Activated T-helper 9 cell treated with anti-CD3 and anti-CD28 coated beads, Interleukin-2, amount 50 U/mL, for 16 hours (primary cell): ENCODE data around the gene ZBTB8A.
"Not testable (repeated sequence)": the region's sequence is repeated elsewhere in the genome, so short reads cannot be mapped to it uniquely, and the experiment has no call there.

ENCODE experiments used
- DNase-seq: peaks from one replicate; pipeline ENCODE4 v3.0.0-alpha.2; 2020; ENCODE audit warnings: low read depth

The ZBTB8A gene

GRCh38 chr1:32622205-32622604, 83.0 kb downstream of the ZBTB8A start:
- DNase-seq: no peak

DNA sequence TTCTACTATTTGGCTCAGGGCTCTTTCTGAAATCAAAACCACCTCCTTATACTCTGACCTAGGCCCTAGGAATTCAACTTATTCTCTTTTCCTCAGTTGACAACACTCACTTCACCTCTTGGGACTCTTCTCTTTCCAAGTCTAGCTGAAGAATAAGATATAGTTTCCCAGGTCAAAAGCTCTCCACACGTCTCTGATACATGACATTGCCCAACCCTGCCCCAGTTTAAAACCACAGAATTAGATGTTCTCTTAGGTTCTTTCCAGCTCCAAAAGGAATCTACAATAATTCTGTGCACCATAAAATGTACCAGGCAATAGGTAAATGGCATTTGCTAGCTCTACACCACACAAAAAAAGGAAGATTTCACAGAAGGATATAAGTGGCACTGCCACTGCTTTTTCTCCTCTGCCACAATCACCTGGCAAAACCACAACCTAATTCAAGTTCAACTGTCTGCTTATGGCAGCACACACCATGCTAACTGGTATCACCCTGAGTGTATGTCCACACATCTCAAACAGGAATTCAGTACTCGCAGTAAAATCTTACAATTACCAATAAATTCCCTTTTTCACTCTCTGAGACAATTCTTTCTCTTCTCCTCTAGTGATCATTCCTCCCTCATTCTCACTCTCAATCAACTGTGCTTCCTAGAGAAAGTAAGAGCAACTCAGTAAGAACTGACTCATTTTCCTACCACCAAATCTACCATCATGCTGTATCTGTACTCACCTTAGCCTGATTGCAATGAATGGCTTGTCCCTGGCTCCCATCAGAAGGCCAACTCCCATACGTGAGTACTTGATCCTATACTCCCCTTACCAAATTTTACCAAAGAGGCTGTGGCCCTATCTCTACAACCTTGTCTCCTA, 83.8 kb downstream of the ZBTB8A start:
- no peak for DNase-seq

GRCh38 chr1:32623775-32624174, 84.5 kb downstream of the ZBTB8A start:
- DNase-seq: no peak

GRCh38 chr1:32626176-32626575, 86.9 kb downstream of the ZBTB8A start:
- DNase-seq: no peak

GRCh38 chr1:32627596-32628162, 88.5 kb downstream of the ZBTB8A start:
- no peak for DNase-seq

DNA sequence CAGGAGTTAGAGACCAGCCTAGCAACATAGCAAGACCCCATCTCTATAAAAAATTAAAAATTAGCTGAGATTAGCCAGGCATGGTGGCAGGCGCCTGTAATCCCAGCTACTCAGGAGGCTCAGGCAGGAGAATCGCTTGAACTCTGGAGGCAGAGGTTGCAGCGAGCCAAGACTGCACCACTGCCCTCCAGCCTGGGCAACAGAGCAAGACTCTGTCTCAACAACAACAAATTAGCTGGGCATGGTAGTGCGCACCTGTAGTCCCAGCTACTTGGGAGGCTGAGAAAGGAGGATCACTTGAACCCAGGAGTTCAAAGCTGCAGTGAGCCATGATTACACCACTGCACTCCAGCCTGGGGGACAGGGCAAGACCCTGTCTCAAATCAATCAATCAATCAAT, 90.9 kb downstream of the ZBTB8A start:
- not testable (repeated sequence) for DNase-seq

- DNase-seq: no peak
Measured at GRCh38 chr1:32632829-32633228, 93.6 kb downstream of the ZBTB8A start.

- DNase-seq: no peak
Measured at GRCh38 chr1:32635508-32636277, 96.5 kb downstream of the ZBTB8A start.

GRCh38 chr1:32636914-32637645, 97.9 kb downstream of the ZBTB8A start:
- no peak for DNase-seq

GRCh38 chr1:32639489-32640075, 100.4 kb downstream of the ZBTB8A start:
- no peak for DNase-seq

- DNase-seq: not testable (repeated sequence)
Measured at GRCh38 chr1:32642292-32642827, 103.1 kb downstream of the ZBTB8A start.

- DNase-seq: no peak
Measured at GRCh38 chr1:32644426-32644825, 105.2 kb downstream of the ZBTB8A start.

DNA sequence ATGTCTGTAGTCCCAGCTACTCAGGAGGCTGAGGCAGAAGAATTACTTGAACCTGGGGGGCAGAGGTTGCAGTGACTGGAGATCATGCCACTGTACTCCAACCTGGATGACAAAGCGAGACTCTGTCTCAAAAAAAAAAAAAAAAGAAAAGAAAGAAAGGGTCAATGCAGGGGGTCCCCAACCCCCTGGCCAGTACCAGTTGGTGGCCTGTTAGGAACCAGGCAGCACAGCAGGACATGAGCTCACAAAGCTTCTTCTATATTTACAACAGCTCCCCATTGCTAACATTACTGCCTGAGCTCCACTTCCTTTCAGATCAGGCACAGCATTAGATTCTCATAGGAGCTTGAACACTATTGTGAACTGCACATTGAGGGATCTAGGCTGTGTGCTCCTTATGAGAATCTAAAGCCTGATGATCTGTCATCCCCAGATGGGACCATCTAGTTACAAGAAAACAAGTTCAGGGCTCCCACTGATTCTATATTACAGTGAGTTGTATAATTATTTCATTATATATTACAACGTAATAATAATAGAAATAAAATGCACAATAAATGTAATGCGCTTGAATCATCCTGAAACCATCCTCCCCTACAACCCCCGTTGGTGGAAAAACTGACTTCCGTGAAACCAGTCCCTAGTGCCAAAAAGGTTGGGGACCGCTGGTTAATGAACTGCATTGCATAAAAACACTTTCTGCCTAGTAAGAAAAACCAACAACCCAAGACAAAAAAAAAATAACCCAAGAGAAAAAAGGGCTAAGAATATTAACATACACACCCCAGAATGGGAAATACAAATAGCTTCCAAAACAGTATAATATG, 108.3 kb downstream of the ZBTB8A start:
- DNase-seq: no peak

DNA sequence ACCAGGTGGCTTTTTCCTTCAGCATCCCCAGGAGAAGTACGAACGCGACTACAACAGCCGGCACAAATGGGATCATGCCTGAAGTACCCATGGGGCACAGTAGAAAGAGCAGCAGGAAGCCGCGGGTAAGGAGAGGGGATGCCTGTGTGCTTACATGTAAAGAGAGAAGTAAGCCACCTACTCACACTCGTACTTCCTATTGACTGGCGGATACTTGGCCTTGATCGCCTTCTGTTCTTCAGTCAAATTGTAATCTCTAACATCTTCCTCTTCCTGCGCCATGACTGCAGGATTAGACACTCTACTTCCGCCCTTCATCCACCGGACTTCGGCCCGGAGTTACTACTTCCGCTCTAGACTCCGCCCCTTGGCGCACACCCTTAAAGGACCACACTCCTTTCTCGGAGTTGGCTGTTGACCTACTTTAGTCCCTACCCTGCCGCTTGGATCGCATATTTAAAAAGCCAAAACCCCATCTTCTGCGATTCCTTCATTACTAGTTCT, 111.1 kb downstream of the ZBTB8A start, which contains the start of gene ZBTB8OS:
TSS of gene ZBTB8OS (minus strand) at position 303 of the 504 bp plus-strand sequence. CDS start at position 282, 21 bp downstream.
- peak; percentile 79 for DNase-seq

DNA sequence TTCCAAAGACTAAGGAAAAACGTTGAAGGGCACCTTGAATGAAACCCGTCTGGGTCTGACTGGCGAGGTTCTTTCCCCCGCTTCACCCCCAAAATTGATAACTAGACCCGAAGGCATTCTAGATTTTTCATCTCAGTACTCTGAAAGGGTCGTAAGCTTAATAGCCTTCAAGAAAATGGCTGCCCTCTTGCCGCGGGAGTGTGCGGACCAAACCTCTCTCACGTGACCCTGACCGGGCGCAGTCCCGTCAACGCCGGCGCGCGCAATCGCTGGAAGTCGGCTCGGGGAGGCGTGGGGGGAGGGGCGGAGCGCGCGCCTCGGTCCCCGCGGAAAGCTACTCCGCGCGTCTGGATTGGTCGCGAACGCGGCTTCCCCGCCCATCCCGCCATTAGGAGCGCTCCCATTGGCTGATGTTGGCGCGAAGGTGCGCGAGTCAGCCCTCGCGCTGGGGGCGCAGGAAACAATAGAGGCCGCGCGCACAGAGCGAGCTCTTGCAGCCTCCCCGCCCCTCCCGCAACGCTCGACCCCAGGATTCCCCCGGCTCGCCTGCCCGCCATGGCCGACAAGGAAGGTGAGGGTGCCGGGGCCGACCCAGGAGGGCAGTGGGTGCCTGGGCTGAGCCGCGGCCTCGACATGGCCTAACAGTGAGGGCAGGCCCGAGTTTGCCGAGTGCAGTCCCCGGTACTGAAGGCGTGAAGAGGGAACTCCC, 111.7 kb downstream of the ZBTB8A start, which contains the start of gene RBBP4:
TSS of gene RBBP4 (plus strand) at position 457 of the 709 bp plus-strand sequence. CDS start at position 556, 99 bp downstream.
- peak; percentile 99 for DNase-seq

DNA sequence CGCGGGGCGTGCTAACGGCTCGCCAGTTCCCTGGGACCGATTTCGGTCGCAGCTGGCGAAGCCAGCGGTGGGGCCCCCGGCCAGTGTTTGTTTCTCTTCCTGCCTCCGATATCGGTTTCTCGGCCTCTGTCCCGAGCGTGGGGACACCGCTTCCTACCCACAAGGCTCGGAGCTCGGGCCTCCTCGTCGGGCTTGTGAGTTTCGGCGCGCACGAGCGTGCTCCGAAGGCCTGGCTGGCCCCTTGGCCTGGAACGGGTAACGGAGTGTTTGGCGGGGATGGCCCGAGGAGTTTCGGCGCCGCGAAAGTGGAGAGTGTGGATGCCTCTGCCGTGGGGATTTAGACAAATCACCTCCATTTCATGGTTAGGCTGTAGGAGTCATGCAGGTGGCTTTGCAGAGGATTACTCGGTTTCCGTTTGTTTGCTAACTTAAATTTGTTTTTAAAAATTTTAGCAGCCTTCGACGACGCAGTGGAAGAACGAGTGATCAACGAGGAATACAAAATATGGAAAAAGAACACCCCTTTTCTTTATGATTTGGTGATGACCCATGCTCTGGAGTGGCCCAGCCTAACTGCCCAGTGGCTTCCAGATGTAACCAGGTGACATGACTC, 112.3 kb downstream of the ZBTB8A start:
- DNase-seq: no peak

DNA sequence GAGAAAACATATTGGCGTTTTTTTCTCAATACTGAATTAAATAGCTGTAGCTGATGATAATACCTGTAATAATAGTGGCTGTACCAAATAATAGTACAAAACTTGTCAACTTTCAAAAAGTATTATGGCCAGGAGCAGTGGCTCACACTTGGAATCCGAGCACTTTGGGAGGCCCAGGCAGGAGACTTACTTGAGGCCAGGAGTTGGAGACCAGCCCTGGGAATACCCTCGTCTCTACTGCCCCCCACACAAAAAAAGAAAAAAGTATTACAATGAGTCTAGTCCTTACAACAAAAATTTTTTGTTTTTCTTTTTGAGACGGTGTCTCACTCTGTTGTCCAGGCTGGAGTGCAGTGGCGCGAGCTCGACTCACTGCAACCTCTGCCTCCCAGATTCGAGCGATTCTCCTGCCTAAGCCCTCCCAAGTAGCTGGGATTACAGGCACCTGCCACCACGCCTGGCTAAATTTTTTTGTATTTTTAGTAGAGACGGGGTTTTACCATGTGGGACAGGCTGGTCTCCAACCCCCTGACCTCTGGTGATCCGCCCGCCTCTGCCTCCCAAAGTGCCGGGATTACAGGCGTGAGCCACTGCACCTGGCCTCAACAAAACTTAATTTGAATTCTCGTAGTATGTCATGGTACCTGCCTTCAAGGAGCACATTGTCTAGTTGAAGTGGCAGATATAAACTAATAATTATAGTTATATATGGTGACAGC, 113.2 kb downstream of the ZBTB8A start:
- no peak for DNase-seq
